ENCODE measurements around the gene METAP1.

GRCh38 chr4:99047710-99048109 lies 52.2 kb downstream of the METAP1 start:
- TF ChIP-seq CTCF (IDR thresholded peaks at IDR 0.05) (no peak), POLR2A (IDR thresholded peaks at IDR 0.05) (no peak)
